Midbrain (tissue), 1 donor: ENCODE data around the gene TCEANC2.
"Not testable (repeated sequence)": the region's sequence is repeated elsewhere in the genome, so short reads cannot be mapped to it uniquely, and the experiment has no call there.

Experiments used
- DNase-seq: peaks from one replicate; lab custom pipeline; 2025; lab: John Stamatoyannopoulos, UW

TCEANC2 gene

DNA sequence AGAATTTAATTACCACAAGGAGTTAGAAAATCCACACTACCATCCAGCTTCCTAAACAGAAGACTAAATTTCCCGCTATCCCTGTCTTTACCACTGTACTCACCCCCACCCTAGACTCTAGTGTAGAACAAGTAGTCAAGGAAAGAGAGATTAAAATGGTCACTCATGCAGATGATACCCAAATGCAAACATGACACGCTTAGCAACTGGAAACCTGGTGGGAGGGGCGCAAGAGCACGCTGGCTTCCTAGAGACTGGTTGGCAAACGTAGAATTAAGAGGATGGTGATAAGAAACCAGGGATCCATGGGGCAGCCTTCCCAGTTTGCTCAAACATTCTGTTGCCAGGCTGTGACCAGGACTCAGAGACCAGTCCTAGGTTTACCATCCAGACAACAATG lies 25.6 kb upstream of the TCEANC2 start:
- DNase-seq = no peak

GRCh38 chr1:54028306-54029251 lies 24.8 kb upstream of the TCEANC2 start:
- DNase-seq = peak; percentile 33

- no peak for DNase-seq
Observed at GRCh38 chr1:54037476-54037875, 15.9 kb upstream of the TCEANC2 start.

- no peak for DNase-seq
Observed at GRCh38 chr1:54041806-54042205, 11.6 kb upstream of the TCEANC2 start.

DNA sequence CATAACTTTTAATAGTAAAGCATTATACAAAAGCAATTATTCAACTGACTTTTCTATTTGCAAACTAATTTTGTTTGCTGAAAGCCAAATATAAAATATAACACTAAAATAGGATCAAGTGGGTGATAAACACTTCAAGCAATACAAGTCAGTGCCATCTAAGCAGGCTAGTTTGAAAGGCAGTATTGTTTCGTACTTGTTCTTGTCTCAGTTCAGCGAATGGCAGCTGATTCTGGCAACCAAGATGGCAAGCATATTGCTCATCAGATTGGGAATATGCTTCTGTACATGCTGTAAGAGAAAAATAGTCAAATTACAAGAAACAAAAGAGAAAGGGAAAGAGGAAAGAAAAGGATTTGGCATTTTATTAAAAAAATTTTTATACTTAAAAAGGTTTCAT lies 7.9 kb upstream of the TCEANC2 start:
- peak; percentile 33 for DNase-seq

DNA sequence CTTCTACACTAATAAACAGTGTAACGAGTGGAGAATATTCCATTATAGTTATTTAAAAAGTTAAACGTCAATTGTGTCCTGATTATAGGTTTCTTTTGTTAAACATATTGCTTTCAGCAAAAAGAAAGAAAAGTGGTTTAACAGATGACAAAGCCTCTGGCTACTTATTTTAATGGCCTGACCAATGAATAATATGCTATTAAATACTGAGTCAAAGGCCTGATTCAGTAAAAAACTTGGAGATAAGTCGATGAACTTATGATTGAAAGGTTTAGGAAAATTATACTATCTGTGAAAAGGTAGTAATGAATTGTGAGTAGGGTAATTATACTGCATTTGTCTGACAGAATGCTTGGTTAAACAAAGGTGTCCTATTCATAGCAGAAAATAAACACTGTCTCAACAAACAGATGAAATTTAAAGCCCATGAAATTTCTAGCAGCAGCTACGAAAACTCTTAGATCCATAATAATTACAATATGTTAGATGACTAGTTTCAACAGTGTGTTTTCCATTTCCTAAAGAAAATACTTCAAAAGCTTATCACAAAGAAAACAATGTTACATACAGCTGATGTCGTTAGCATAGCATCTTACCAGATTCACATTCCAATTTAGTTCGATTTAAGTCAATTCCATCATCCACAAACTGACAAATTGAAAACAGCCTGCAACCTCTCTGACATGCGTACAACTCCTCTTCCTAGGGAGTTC lies 6.6 kb upstream of the TCEANC2 start:
- DNase-seq = no peak

GRCh38 chr1:54047384-54048305 lies 5.8 kb upstream of the TCEANC2 start:
- DNase-seq = no peak

- DNase-seq = not testable (repeated sequence)
Observed at GRCh38 chr1:54050435-54050834, 3.0 kb upstream of the TCEANC2 start.

- no peak for DNase-seq
Observed at GRCh38 chr1:54051933-54052430, 1.4 kb upstream of the TCEANC2 start.

DNA sequence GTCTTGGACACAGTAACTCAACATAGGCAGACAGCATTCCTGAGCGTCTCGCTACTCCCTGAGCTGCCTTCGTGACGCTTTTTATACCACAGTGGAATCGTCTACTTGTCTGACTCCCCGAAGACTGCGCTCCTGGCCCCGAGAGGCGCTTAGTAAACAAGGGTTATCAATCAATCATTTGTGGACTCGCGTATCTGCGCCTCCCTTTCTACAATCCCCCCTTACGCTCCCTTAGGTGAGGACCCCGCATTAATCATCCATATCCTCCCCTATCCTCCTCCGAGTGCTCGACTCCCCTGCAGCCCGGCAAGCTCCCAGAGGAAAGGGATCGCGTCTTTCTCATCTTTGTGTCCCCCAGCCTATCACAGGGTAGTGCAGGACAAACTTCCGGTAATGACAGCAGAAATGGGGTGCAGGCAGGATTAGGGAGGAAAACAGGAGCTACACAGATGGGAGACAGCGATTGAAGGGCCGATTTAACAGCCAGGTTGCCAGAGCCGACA lies 926 bp upstream of the TCEANC2 start:
- DNase-seq = peak; percentile 66

GRCh38 chr1:54053745-54054437 lies 483 bp downstream of the TCEANC2 start:
- DNase-seq = no peak

- DNase-seq = no peak
Observed at GRCh38 chr1:54054438-54054749, 986 bp downstream of the TCEANC2 start.

- DNase-seq = no peak
Observed at GRCh38 chr1:54064299-54064698, 10.9 kb downstream of the TCEANC2 start.

DNA sequence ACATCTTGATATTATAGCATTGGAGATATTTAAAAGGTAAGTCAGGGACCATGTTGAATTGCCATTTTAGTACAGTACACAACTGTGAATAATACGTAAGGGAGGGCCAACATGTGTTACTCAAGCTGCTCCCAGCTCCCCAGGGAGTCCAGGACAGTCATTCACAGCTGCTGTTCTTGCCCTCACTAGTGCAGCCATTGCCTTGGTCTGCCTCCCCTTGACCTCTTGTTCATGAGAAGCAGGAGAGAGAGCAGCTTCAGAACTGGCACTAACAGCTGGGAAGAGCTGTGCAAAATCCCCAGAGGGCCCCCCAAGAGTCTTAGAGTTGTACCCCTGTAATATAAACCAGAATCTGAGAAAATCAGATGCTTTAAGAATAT lies 16.4 kb downstream of the TCEANC2 start:
- no peak for DNase-seq

GRCh38 chr1:54070171-54070837 lies 16.9 kb downstream of the TCEANC2 start:
- DNase-seq = peak; percentile 39

GRCh38 chr1:54077359-54077758 lies 24.0 kb downstream of the TCEANC2 start:
- DNase-seq = no peak

DNA sequence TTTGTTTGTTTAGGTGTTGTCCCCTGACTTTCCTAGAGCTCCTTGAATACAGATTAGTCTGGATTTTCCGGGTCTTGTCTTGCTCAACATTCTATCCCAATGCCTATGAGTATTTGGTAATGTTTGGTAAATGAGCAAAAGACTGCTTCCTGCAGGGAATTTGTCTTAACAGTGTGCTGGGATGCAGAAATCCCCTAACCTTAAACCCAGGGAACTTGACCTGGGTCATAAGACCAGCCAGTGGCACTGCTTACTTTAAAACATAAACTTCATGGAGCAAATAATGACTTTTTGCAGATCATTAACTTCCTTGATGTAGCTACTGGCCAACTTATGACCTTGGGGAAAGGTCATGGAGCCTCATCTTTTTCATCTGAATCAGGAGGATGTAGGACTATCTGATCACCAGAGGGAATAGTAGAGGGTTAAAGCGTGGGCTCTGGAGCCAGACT lies 27.2 kb downstream of the TCEANC2 start:
- DNase-seq = no peak

GRCh38 chr1:54081306-54082270 lies 28.2 kb downstream of the TCEANC2 start:
- peak; percentile 45 for DNase-seq

DNA sequence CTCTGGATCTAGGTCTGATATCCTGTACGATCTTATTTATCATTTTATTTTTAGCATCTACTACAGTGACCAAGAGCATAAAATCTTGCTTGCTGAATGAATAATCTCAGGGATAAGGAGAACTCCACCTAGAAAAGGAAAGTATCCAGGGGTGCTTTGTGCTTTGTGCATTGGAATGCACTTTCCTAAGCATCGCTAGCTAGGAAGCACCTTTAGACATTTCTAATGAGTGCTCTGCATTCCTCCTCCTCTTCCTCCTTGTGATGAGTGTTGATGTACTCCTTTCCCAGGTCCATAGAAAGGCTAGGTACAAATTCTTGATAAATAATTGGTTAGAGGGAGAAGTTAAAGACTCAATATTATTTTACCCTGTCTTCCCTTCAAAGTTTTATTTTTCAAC lies 31.4 kb downstream of the TCEANC2 start:
- DNase-seq = no peak
